ENCODE measurements around the gene PLCB1.

DNA sequence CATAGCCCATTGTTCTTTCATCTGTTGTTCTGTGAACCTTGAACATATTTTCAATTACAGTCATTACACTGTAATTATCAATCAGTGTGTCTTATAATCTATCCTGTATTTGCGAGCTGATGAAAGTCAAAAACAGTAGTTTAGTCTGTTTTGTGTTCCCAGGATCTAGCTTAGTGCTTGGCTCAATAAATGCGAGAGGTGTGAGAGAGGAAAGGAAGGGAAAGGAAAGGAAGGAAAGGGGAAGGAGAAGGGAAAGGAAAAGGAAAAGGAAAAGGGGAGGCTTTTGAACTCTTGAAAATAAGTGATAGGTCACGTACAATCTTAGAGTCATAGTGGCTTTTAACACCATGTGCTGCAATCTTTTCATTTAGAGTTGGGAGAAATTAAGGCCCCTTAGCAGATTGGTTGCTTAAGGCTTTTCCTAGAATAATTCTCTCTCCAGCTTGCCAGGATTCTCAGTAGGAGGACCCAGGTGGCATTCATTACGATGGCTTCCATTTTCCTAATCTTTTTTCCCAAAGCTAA is 503.0 kb downstream of the PLCB1 start:
- TF ChIP-seq POLR2A (IDR thresholded peaks at IDR 0.05; ENCODE audit: low read depth, low read length), result no peak
- no peak for TF ChIP-seq POLR2AphosphoS5 (IDR thresholded peaks at IDR 0.05; ENCODE audit: insufficient read depth, low read depth, low read length)
